ENCODE results near the gene TSBP1.
"Not testable (repeated sequence)": the region's sequence is repeated elsewhere in the genome, so short reads cannot be mapped to it uniquely, and the experiment has no call there.

TSBP1 gene

GRCh38 chr6:32318501-32318900 is 53.2 kb downstream of the TSBP1 start:
- no peak for TF ChIP-seq CTCF (conservative IDR thresholded peaks at IDR 0.05; ENCODE audit: control insufficient read depth, insufficient read depth, low read depth, low read length)
- H3K4me3 ChIP-seq (ENCODE audit: control insufficient read depth, low read depth, low read length): no peak overlapping the region
- DNase-seq (ENCODE audit: low read depth): no peak

- no peak for DNase-seq (ENCODE audit: low read depth)
- H3K4me3 ChIP-seq (ENCODE audit: control insufficient read depth, low read depth, low read length): no peak overlapping the region
- TF ChIP-seq CTCF (conservative IDR thresholded peaks at IDR 0.05; ENCODE audit: control insufficient read depth, insufficient read depth, low read depth, low read length): no peak
Observed at GRCh38 chr6:32317541-32317940, 54.2 kb downstream of the TSBP1 start.

GRCh38 chr6:32313964-32314363 is 57.7 kb downstream of the TSBP1 start:
- no peak for TF ChIP-seq CTCF (conservative IDR thresholded peaks at IDR 0.05; ENCODE audit: control insufficient read depth, insufficient read depth, low read depth, low read length)
- no peak for DNase-seq (ENCODE audit: low read depth)
- no peak overlapping the region for H3K4me3 ChIP-seq (ENCODE audit: control insufficient read depth, low read depth, low read length)

- peak; percentile 14 for DNase-seq (ENCODE audit: low read depth)
- no peak overlapping the region for H3K4me3 ChIP-seq (ENCODE audit: control insufficient read depth, low read depth, low read length)
- no peak for TF ChIP-seq CTCF (conservative IDR thresholded peaks at IDR 0.05; ENCODE audit: control insufficient read depth, insufficient read depth, low read depth, low read length)
Observed at GRCh38 chr6:32298632-32299336, 72.9 kb downstream of the TSBP1 start.

- not testable (repeated sequence) for DNase-seq (ENCODE audit: low read depth); H3K4me3 ChIP-seq (ENCODE audit: control insufficient read depth, low read depth, low read length)
Observed at GRCh38 chr6:32294980-32295379, 76.7 kb downstream of the TSBP1 start.

- no peak overlapping the region for H3K4me3 ChIP-seq (ENCODE audit: control insufficient read depth, low read depth, low read length)
- DNase-seq (ENCODE audit: low read depth): no peak
- TF ChIP-seq CTCF (conservative IDR thresholded peaks at IDR 0.05; ENCODE audit: control insufficient read depth, insufficient read depth, low read depth, low read length): no peak
Observed at GRCh38 chr6:32294566-32294965, 77.1 kb downstream of the TSBP1 start.

GRCh38 chr6:32293695-32294094 is 78.0 kb downstream of the TSBP1 start:
- no peak overlapping the region for H3K4me3 ChIP-seq (ENCODE audit: control insufficient read depth, low read depth, low read length)
- no peak for TF ChIP-seq CTCF (conservative IDR thresholded peaks at IDR 0.05; ENCODE audit: control insufficient read depth, insufficient read depth, low read depth, low read length)
- DNase-seq (ENCODE audit: low read depth): no peak
